Neural crest cell (in vitro differentiated cells): ENCODE data around the gene TCF19. TPM values are rescaled to one million over a fixed set of nuclear protein-coding genes. Genes with fewer than 3 reads are reported as not detected.

Experiments used
- DNase-seq: peaks from one replicate; pipeline ENCODE4 v3.0.0; 2021; ENCODE audit warnings: low read depth, mixed read lengths, low spot score
- H3K27ac Mint-ChIP-seq: one replicate; pipeline ENCODE4 v1.8.0; 2021; ENCODE audit warnings: mild to moderate bottlenecking, mixed read lengths; ENCODE audit not compliant: unreplicated experiment
- H3K27me3 Mint-ChIP-seq: 2 replicates; pipeline ENCODE4 v1.8.0; 2021; ENCODE audit warnings: low read depth, mild to moderate bottlenecking, mixed read lengths
- H3K36me3 Mint-ChIP-seq: 2 replicates; pipeline ENCODE4 v1.8.0; 2021; ENCODE audit warnings: low read depth, mild to moderate bottlenecking, mixed read lengths
- H3K4me1 Mint-ChIP-seq: 2 replicates; pipeline ENCODE4 v1.8.0; 2021; ENCODE audit warnings: mixed read lengths
- H3K4me3 Mint-ChIP-seq: one replicate; pipeline ENCODE4 v1.8.0; 2021; ENCODE audit warnings: mild to moderate bottlenecking, mixed read lengths
- H3K9me3 Mint-ChIP-seq: 2 replicates; pipeline ENCODE4 v1.8.0; 2021; ENCODE audit warnings: mixed read lengths
- CTCF ChIP-seq: fragments of 200-600 bp; sonication (generic); conservative IDR thresholded peaks from 2 replicates; pipeline ENCODE4 v1.5.0; 2021; ENCODE audit warnings: antibody characterized with exemption, mild to moderate bottlenecking
- total RNA-seq: library from RNA; stranded (reverse); gene quantifications from 2 replicates; pipeline ENCODE4 v1.2.1, GENCODE V29; 2021

TCF19 gene
- total RNA-seq, 1 donor from 2014 or later = 21.7 TPM

DNA sequence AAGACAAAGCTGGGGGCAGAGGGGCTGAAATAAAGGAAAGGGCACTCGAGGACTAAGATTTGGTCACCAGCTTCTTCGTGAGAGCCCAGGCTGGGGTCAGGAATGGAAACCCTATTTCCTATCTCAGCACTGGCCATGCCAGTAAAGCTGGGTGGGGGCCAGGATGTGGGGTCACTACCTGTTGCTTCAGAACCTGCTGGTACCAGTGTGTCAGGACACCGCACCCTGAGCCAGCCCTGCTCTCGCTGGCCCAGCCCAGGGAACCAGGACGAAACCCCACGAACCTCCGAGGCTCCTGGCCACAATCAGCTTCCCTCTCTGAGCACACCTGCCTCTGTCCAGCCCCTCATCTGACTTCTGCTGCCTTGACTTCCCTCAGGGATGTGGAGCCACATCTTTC, 40.2 kb upstream of the TCF19 start:
- no peaks in the 10 kb centered on the region for H3K36me3 Mint-ChIP-seq
- no peak overlapping the region for H3K4me3 Mint-ChIP-seq
- no peaks in the 10 kb centered on the region for H3K9me3 Mint-ChIP-seq
- TF ChIP-seq CTCF = no peak
- H3K27me3 Mint-ChIP-seq = peaks cover 6% of the 10 kb centered on the region
- H3K4me1 Mint-ChIP-seq = peaks cover 8% of the 10 kb centered on the region
- DNase-seq = no peak
- H3K27ac Mint-ChIP-seq = no peak overlapping the region

DNA sequence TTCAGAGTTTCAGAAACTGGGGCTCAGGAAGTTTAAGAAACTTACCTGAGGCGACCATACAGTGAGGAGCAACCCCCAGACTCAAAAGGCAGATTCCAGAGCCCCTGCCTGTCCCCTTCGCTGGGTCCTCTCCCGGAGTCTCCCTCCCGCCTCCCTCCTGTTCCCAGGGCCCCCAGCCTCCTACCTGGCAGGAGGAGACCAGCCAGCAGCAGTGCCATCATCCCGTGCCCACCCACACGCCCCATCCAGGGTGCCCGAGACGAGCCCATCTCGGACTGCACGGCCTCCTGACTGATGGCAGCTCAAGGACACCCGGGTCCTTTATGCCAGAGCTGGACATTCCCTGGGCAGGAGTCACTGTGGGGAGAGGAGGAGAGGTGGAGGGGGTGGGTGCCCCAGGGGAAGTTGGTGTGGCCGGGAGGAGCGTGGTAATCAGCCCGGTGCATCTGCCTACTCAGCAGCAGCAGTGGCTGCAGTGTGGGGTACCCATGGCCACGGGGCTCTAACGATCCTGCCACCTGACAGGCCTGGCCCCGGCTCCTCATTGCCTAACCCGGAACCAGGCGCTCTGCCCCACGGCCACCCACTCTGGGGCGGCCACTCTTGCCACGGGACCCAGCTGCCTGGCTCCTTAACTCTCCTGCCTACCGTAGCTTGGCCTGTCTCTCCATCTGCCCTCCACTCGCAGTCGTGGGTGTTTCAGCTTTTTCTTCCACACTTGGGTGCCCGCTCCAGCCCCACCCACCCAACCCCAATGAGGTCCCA, 38.1 kb upstream of the TCF19 start, which contains the start of gene CDSN:
CDSN (minus strand) TSS at position 296 of the 765 bp plus-strand sequence; CDS start at position 269, 27 bp downstream.
- peaks cover 6% of the 10 kb centered on the region for H3K4me1 Mint-ChIP-seq
- no peak within 1 kb of the TSS for H3K27ac Mint-ChIP-seq
- no peak for TF ChIP-seq CTCF

DNA sequence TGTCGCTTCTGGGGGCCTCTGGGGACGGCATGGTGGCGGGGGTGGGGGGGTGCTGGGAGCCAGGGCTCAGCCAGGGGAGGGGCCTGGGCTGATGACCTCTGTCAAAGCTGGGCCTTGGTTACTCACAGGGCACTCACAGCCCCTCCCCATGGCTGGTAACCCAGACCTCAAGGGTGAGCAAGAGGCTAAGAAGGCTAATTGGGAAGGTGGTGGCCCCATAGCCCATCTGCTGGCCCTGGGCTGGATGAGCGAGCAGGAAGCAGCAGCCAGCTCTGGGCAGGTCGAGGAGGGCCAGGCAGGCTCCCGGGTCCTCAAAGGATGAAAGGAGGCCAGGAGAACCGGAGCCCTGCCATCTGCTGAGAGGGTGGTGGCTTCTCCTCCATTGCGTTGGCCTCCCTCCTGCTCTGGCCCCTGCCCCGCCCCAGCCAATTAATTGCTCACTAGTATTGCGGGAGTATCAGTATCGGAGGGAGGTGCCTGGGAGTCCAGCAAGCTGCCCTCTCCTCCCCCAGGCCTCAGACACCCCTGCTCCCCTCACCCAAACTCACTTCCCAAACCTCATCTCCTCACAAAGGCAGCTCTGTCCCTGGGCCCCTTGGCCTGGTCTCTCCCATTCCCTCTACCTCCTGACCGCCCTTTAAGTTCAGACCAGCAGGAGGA, 37.1 kb upstream of the TCF19 start:
- no peaks in the 10 kb centered on the region for H3K27me3 Mint-ChIP-seq
- DNase-seq = no peak

More for the DNA sequence above, 38.1 kb upstream of the TCF19 start, which contains the start of gene CDSN:
- DNase-seq = no peak
- no peaks in the 10 kb centered on the region for H3K9me3 Mint-ChIP-seq
- no peaks in the 10 kb centered on the region for H3K36me3 Mint-ChIP-seq
- H3K4me3 Mint-ChIP-seq = no peak within 1 kb of the TSS
- H3K27me3 Mint-ChIP-seq = peaks cover 4% of the 10 kb centered on the region

GRCh38 chr6:31122791-31123706, 35.3 kb upstream of the TCF19 start:
- Mint-ChIP-seq H3K4me1 (peaks cover 12% of the 10 kb centered on the region), H3K9me3 (no peaks in the 10 kb centered on the region), H3K36me3 (no peaks in the 10 kb centered on the region), H3K4me3 (no peak overlapping the region), H3K27me3 (peaks cover 2% of the 10 kb centered on the region), H3K27ac (no peak overlapping the region)
- no peak for DNase-seq
- no peak for TF ChIP-seq CTCF

More for the DNA sequence above, 37.1 kb upstream of the TCF19 start:
- Mint-ChIP-seq H3K27ac (no peak overlapping the region), H3K36me3 (no peaks in the 10 kb centered on the region), H3K4me1 (peaks cover 9% of the 10 kb centered on the region), H3K4me3 (no peak overlapping the region), H3K9me3 (no peaks in the 10 kb centered on the region)
- no peak for TF ChIP-seq CTCF

GRCh38 chr6:31125162-31125561, 33.2 kb upstream of the TCF19 start:
- H3K4me3 Mint-ChIP-seq = no peak overlapping the region
- no peak for TF ChIP-seq CTCF
- H3K9me3 Mint-ChIP-seq = no peaks in the 10 kb centered on the region
- peaks cover 14% of the 10 kb centered on the region for H3K4me1 Mint-ChIP-seq
- H3K27ac Mint-ChIP-seq = no peak overlapping the region
- peaks cover 17% of the 10 kb centered on the region for H3K27me3 Mint-ChIP-seq
- DNase-seq = no peak
- no peaks in the 10 kb centered on the region for H3K36me3 Mint-ChIP-seq
